Lower lobe of right lung (tissue), 2 donors: ENCODE measurements around the gene PTPN18. TPM values are rescaled to one million over a fixed set of nuclear protein-coding genes. Genes with fewer than 3 reads are reported as not detected.

Experiments
- ATAC-seq, 2 donors: fragments of 200-7000 bp; cut with Tn5 transposase; one replicate each; pipeline ENCODE4 v1.9.1; 2020 to 2022; ENCODE audit warnings: mild to moderate bottlenecking in 2 of 2, moderate library complexity in 2 of 2
- DNase-seq: peaks from one replicate; pipeline ENCODE4 v3.0.0-alpha.2; 2020
- H3K27ac ChIP-seq: fragments of 200-600 bp; one replicate; pipeline ENCODE4 v1.8.0; 2022
- H3K27me3 ChIP-seq: fragments of 200-600 bp; one replicate; pipeline ENCODE4 v1.8.0; 2022; ENCODE audit warnings: low read depth
- H3K36me3 ChIP-seq: fragments of 200-600 bp; one replicate; pipeline ENCODE4 v1.8.0; 2022; ENCODE audit warnings: mild to moderate bottlenecking
- H3K4me1 ChIP-seq: fragments of 200-600 bp; one replicate; pipeline ENCODE4 v1.8.0; 2022
- H3K4me3 ChIP-seq: fragments of 200-600 bp; one replicate; pipeline ENCODE4 v1.8.0; 2022; ENCODE audit warnings: mild to moderate bottlenecking
- H3K9me3 ChIP-seq: fragments of 200-600 bp; one replicate; pipeline ENCODE4 v1.8.0; 2022
- CTCF ChIP-seq: fragments of 200-600 bp; IDR thresholded peaks from one replicate; pipeline ENCODE4 v1.8.0; 2022; ENCODE audit warnings: antibody characterized with exemption, mild to moderate bottlenecking
- intact Hi-C: fragments of 100-400 bp; cut with DNase I; formaldehyde crosslinking; loops from one replicate; pipeline ENCODE4 v1.11.0; 2022
- total RNA-seq: library from RNA; stranded (reverse); fragmentation: NEBNext Ultra II Directional; extraction: Animal tissue kit (Norgen Biotek cat#: 25700); gene quantifications from one replicate; pipeline ENCODE4 v1.2.1, GENCODE V29; 2021
- donor health status: DM: no; HTN: yes; CAD: no; lungs with severe emphysema.

The PTPN18 gene
- total RNA-seq, 1 donor from 2014 or later, result 74.1 TPM

- H3K9me3 ChIP-seq, result no peaks in the 10 kb centered on the region
- intact Hi-C loops, result no loop called here
- no peak overlapping the region for H3K27ac ChIP-seq
- no peak for TF ChIP-seq CTCF
- no peaks in the 10 kb centered on the region for H3K36me3 ChIP-seq
- no peak overlapping the region for H3K4me3 ChIP-seq
- peaks cover 28% of the 10 kb centered on the region for H3K4me1 ChIP-seq
- H3K27me3 ChIP-seq, result no peaks in the 10 kb centered on the region
- peak in 1 of 2 donors; percentile 33 for ATAC-seq
- DNase-seq, result no peak
Measured at GRCh38 chr2:130366720-130367119, 10.9 kb downstream of the PTPN18 start.

GRCh38 chr2:130368786-130369185 lies 12.9 kb downstream of the PTPN18 start:
- DNase-seq (no peak), ATAC-seq (no peak)
- H3K4me3 ChIP-seq, result no peak overlapping the region
- H3K9me3 ChIP-seq, result no peaks in the 10 kb centered on the region
- intact Hi-C loops, result no loop called here
- H3K27me3 ChIP-seq, result no peaks in the 10 kb centered on the region
- no peak for TF ChIP-seq CTCF
- peaks cover 42% of the 10 kb centered on the region for H3K4me1 ChIP-seq
- no peak overlapping the region for H3K27ac ChIP-seq
- H3K36me3 ChIP-seq, result no peaks in the 10 kb centered on the region

GRCh38 chr2:130369311-130369964 lies 13.6 kb downstream of the PTPN18 start:
- intact Hi-C loops, result no loop called here
- ATAC-seq (no peak), DNase-seq (no peak)
- no peaks in the 10 kb centered on the region for H3K9me3 ChIP-seq
- H3K36me3 ChIP-seq, result no peaks in the 10 kb centered on the region
- no peak overlapping the region for H3K4me3 ChIP-seq
- no peak overlapping the region for H3K27ac ChIP-seq
- no peak for TF ChIP-seq CTCF
- H3K27me3 ChIP-seq, result no peaks in the 10 kb centered on the region
- H3K4me1 ChIP-seq, result peaks cover 45% of the 10 kb centered on the region

GRCh38 chr2:130369965-130370341 lies 14.1 kb downstream of the PTPN18 start:
- ATAC-seq (no peak), DNase-seq (no peak)
- no peak for TF ChIP-seq CTCF
- H3K9me3 ChIP-seq, result no peaks in the 10 kb centered on the region
- intact Hi-C loops, result no loop called here
- H3K4me3 ChIP-seq, result no peak overlapping the region
- no peaks in the 10 kb centered on the region for H3K36me3 ChIP-seq
- peaks cover 50% of the 10 kb centered on the region for H3K4me1 ChIP-seq
- H3K27me3 ChIP-seq, result no peaks in the 10 kb centered on the region
- no peak overlapping the region for H3K27ac ChIP-seq

- no peak for TF ChIP-seq CTCF
- Histone ChIP-seq H3K27ac (no peak overlapping the region), H3K4me1 (peaks cover 55% of the 10 kb centered on the region), H3K9me3 (no peaks in the 10 kb centered on the region), H3K36me3 (peaks cover under 1% of the 10 kb centered on the region), H3K27me3 (no peaks in the 10 kb centered on the region), H3K4me3 (no peak overlapping the region)
- DNase-seq (no peak), ATAC-seq (no peak)
- intact Hi-C loops, result no loop called here
Measured at GRCh38 chr2:130370490-130370889, 14.6 kb downstream of the PTPN18 start.
